Stomach (tissue), 4 donors: ENCODE measurements around the gene KPNA3.

Source experiments
- CTCF ChIP-seq, 7 experiments: fragments of 450-650 bp in 4 of 7; fragments of 200-600 bp in 3 of 7; sonication (generic) in 3 of 7; IDR thresholded peaks; one replicate each; pipeline ENCODE4 v1.5.1; 2016 to 2019; ENCODE audit warnings: antibody characterized with exemption in 7 of 7, control low read depth in 2 of 7, mild to moderate bottlenecking in 1 of 7
- POLR2AphosphoS5 ChIP-seq, 3 donors: sonication (generic); formaldehyde crosslinking; IDR thresholded peaks; one replicate each; pipeline ENCODE4 v1.6.1; 2016; ENCODE audit warnings: antibody characterized with exemption in 3 of 3

GRCh38 chr13:49772828-49773227 lies 19.7 kb downstream of the KPNA3 start:
- no peak for TF ChIP-seq CTCF (IDR thresholded peaks at IDR 0.05)
- TF ChIP-seq POLR2AphosphoS5 (IDR thresholded peaks at IDR 0.05), result no peak
